Psoas muscle (tissue), 8 donors: ENCODE measurements around the gene FGFR2. TPM values are rescaled to one million over a fixed set of nuclear protein-coding genes. Genes with fewer than 3 reads are reported as not detected.

Experiments used
- ATAC-seq, 4 donors: fragments of 200-7000 bp; cut with Tn5 transposase; one replicate each; pipeline ENCODE4 v1.9.1; 2020; ENCODE audit warnings: moderate library complexity in 3 of 4, mild to moderate bottlenecking in 2 of 4
- DNase-seq, 2 donors: peaks; one replicate each; pipeline ENCODE4 v3.0.0-alpha.2; 2020
- H3K27ac ChIP-seq: fragments of 200-600 bp; one replicate; pipeline ENCODE4 v1.8.0; 2022
- H3K27me3 ChIP-seq, 3 donors: fragments of 200-600 bp in 1 of 3; one replicate each; pipeline versions ENCODE4 v1.6.1 to v1.8.0; 2013 to 2022; ENCODE audit warnings: low read length in 2 of 3, mild to moderate bottlenecking in 2 of 3, moderate library complexity in 1 of 3; ENCODE audit not compliant: insufficient read depth in 3 of 3
- H3K36me3 ChIP-seq, 2 donors: fragments of 200-600 bp in 1 of 2; one replicate each; pipeline versions ENCODE4 v1.6.1 to v1.8.0; 2013 to 2022; ENCODE audit warnings: low read depth in 1 of 2, mild to moderate bottlenecking in 1 of 2, moderate library complexity in 1 of 2; ENCODE audit not compliant: insufficient read depth in 1 of 2
- H3K4me1 ChIP-seq: fragments of 200-600 bp; one replicate; pipeline ENCODE4 v1.8.0; 2022
- H3K4me3 ChIP-seq: fragments of 200-600 bp; one replicate; pipeline ENCODE4 v1.8.0; 2022; ENCODE audit warnings: mild to moderate bottlenecking
- H3K9me3 ChIP-seq: fragments of 200-600 bp; one replicate; pipeline ENCODE4 v1.8.0; 2022
- CTCF ChIP-seq: fragments of 200-600 bp; IDR thresholded peaks from one replicate; pipeline ENCODE4 v1.8.0; 2022; ENCODE audit warnings: antibody characterized with exemption
- WGBS, 3 donors: extraction: QIAGEN DNeasy Blood & Tissue Kit; methylation state at CpG; one replicate each; pipeline versions ENCODE4 v1.1.6 to v1.1.7; 2013; 5-methylcytosine and 5-hydroxymethylcytosine counted together
- intact Hi-C, 2 donors: fragments of 100-400 bp; cut with DNase I; formaldehyde crosslinking; loops; one replicate each; pipeline versions ENCODE4 v1.11.0 to v1.14.2; 2022
- polyA plus RNA-seq, 3 donors: library from polyadenylated mRNA; stranded (reverse); fragments of 200-250 nt; gene quantifications; one replicate each; pipeline ENCODE4 v1.2.3, GENCODE V29; 2013
- total RNA-seq, 4 donors: library from RNA; stranded (reverse); fragmentation: NEBNext Ultra II Directional in 2 of 4; extraction: Animal tissue kit (Norgen Biotek cat#: 25700) in 2 of 4; gene quantifications; one replicate each; pipeline versions ENCODE4 v1.2.1 to v1.2.4, GENCODE V29; 2021 to 2023
- donor health status: healthy with polysubstance abuse.
- donor health status: DM: no; HTN: no; CAD: no; lungs with moderate emphysema.
- donor health status: Bipolar disorder and iron deficiency.
- donor health status: healthy.
- donor health status: DM: yes; HTN: yes; CAD: no.
- donor health status: DM: no; HTN: no; CAD: no.
- donor health status: DM: no; HTN: no; CAD: no.
- donor health status: DM: yes; HTN: yes; CAD: no.

Gene FGFR2
- total and polyA plus RNA-seq, 7 donors = 0.08 to 0.50 (median 0.20) TPM; not detected in 2

GRCh38 chr10:121609426-121610380 lies 11.5 kb upstream of the FGFR2 start:
- Histone ChIP-seq H3K4me3 (no peak overlapping the region), H3K27me3 (peaks cover 0 to 51% (median 6%) of the 10 kb centered on the region in 3 donors), H3K36me3 (no peaks in the 10 kb centered on the region), H3K4me1 (no peaks in the 10 kb centered on the region), H3K27ac (no peak overlapping the region), H3K9me3 (no peaks in the 10 kb centered on the region)
- no peak for DNase-seq
- 77 to 84% (median 78%) methylated on average over 17 of the region's 17 CpGs for whole genome bisulfite sequencing, 3 donors
- TF ChIP-seq CTCF = no peak
- intact Hi-C loops = loop anchor here (5.0 kb wide), 2 partner anchors 662 to 667 kb away; no protein-coding TSS in a partner anchor
- no peak for ATAC-seq

- H3K36me3 ChIP-seq = no peaks in the 10 kb centered on the region
- no peak overlapping the region for H3K27ac ChIP-seq
- WGBS, 3 donors = 7 to 12% (median 9%) methylated on average over 34 to 58 of the region's 59 CpGs
- H3K27me3 ChIP-seq = peaks cover 0 to 51% (median 6%) of the 10 kb centered on the region in 3 donors
- peak; percentile 65 for TF ChIP-seq CTCF
- no peaks in the 10 kb centered on the region for H3K4me1 ChIP-seq
- H3K4me3 ChIP-seq = peak overlapping the region; percentile 41
- H3K9me3 ChIP-seq = no peaks in the 10 kb centered on the region
- peak in 1 of 2 donors; percentile 29 for DNase-seq
- ATAC-seq = peak in 3 of 4 donors; percentile 52 to 80 (median 79)
- intact Hi-C loops = loop anchor here (5.0 kb wide), 2 partner anchors 661 to 666 kb away; no protein-coding TSS in a partner anchor
These were observed 10.4 kb upstream of the FGFR2 start for GRCh38 chr10:121608469-121609190.

GRCh38 chr10:121607310-121608055 lies 9.2 kb upstream of the FGFR2 start:
- TF ChIP-seq CTCF = no peak
- no peaks in the 10 kb centered on the region for H3K36me3 ChIP-seq
- intact Hi-C loops = loop anchor here (5.0 kb wide), 2 partner anchors 660 to 665 kb away; no protein-coding TSS in a partner anchor
- DNase-seq = no peak
- H3K4me1 ChIP-seq = no peaks in the 10 kb centered on the region
- no peak overlapping the region for H3K4me3 ChIP-seq
- no peak for ATAC-seq
- peaks cover 0 to 59% (median 4%) of the 10 kb centered on the region in 3 donors for H3K27me3 ChIP-seq
- WGBS, 3 donors = 67 to 74% (median 72%) methylated on average over 10 to 11 of the region's 11 CpGs
- no peak overlapping the region for H3K27ac ChIP-seq
- no peaks in the 10 kb centered on the region for H3K9me3 ChIP-seq

- ATAC-seq (no peak), DNase-seq (no peak)
- H3K27me3 ChIP-seq = peaks cover 0 to 67% (median 8%) of the 10 kb centered on the region in 3 donors
- no peak overlapping the region for H3K4me3 ChIP-seq
- TF ChIP-seq CTCF = no peak
- H3K36me3 ChIP-seq = no peaks in the 10 kb centered on the region
- no peaks in the 10 kb centered on the region for H3K4me1 ChIP-seq
- intact Hi-C loops = loop anchor here (5.0 kb wide), 2 partner anchors 658 to 663 kb away; no protein-coding TSS in a partner anchor
- no peaks in the 10 kb centered on the region for H3K9me3 ChIP-seq
- no peak overlapping the region for H3K27ac ChIP-seq
These were observed 7.5 kb upstream of the FGFR2 start for GRCh38 chr10:121605708-121606107.
